ENCODE measurements around the gene MAP2K7.
"Not testable (repeated sequence)": the region's sequence is repeated elsewhere in the genome, so short reads cannot be mapped to it uniquely, and the experiment has no call there.

MAP2K7 gene

GRCh38 chr19:7930030-7930429 is 26.4 kb downstream of the MAP2K7 start:
- Histone ChIP-seq H3K4me1 (ENCODE audit: control insufficient read depth, insufficient read depth, low read length) (peaks cover 17% of the 10 kb centered on the region), H3K36me3 (ENCODE audit: control insufficient read depth in 2 of 2, insufficient read depth in 1 of 2, low read length in 2 of 2) (peaks cover 6 to 59% of the 10 kb centered on the region in 2 experiments; a peak in 2 of 3 replicates)
- not testable (repeated sequence) for H3K4me3 ChIP-seq (ENCODE audit: low read depth, low read length); H3K9me3 ChIP-seq (ENCODE audit: control insufficient read depth, insufficient read depth, low read depth, low read length); H3K27ac ChIP-seq (ENCODE audit: extremely low read depth, low read depth, low read length)
- ChIA-PET CTCF (interaction anchor here (0.9 to 3.5 kb wide), 5 partner anchors 10 to 130 kb away, joined by 3 to 25 read pairs (median 3); partner anchors contain the start of gene TIMM44), POLR2A (interaction anchor here (0.7 to 5.8 kb wide), 6 partner anchors 10 to 325 kb away, joined by 3 to 60 read pairs (median 6); partner anchors contain the start of genes SNAPC2 and TIMM44)
- TF ChIP-seq TSHZ1 (tag by site-specific recombination; IDR thresholded peaks at IDR 0.05; ENCODE audit: borderline replicate concordance) (0 out of 2 replicates have a peak, but pooled peaks have one; percentile 32), ZNF398 (tag by site-specific recombination; IDR thresholded peaks at IDR 0.05) (0 out of 2 replicates have a peak, but pooled peaks have one; percentile 13), ZNF600 (tag by site-specific recombination; IDR thresholded peaks at IDR 0.05) (peak; percentile 91), ZNF391 (tag by site-specific recombination; IDR thresholded peaks at IDR 0.05; ENCODE audit: borderline replicate concordance, low read depth) (0 out of 2 replicates have a peak, but pooled peaks have one; percentile 7), KLF8 (tag by site-specific recombination; IDR thresholded peaks at IDR 0.05) (peak; percentile 60; the same call in 1 of the 2 replicates), HIC1 (tag by site-specific recombination; IDR thresholded peaks at IDR 0.05) (peak; percentile 71), KLF9 (tag by site-specific recombination; IDR thresholded peaks at IDR 0.05; ENCODE audit: low read depth) (peak; percentile 29; the same call in 1 of the 2 replicates), ZNF629 (tag by site-specific recombination; IDR thresholded peaks at IDR 0.05) (peak; percentile 44), ZBTB17 (tag by site-specific recombination; IDR thresholded peaks at IDR 0.05) (0 out of 2 replicates have a peak, but pooled peaks have one; percentile 16), PATZ1 (tag by site-specific recombination; IDR thresholded peaks at IDR 0.05) (peak; percentile 48), SCRT2 (tag by site-specific recombination; IDR thresholded peaks at IDR 0.05) (peak; percentile 98), BCL11A (tag by site-specific recombination; IDR thresholded peaks at IDR 0.05; ENCODE audit: low read depth) (0 out of 2 replicates have a peak, but pooled peaks have one; percentile 33), KLF17 (tag by site-specific recombination; IDR thresholded peaks at IDR 0.05) (peak; percentile 75), SCRT1 (tag by site-specific recombination; IDR thresholded peaks at IDR 0.05; ENCODE audit: borderline replicate concordance) (peak; percentile 96), KLF1 (tag by site-specific recombination; IDR thresholded peaks at IDR 0.05) (0 out of 2 replicates have a peak, but pooled peaks have one; percentile 16), ZNF2 (tag by site-specific recombination; IDR thresholded peaks at IDR 0.05) (peak; percentile 37; the same call in 1 of the 2 replicates), SP7 (tag by site-specific recombination; IDR thresholded peaks at IDR 0.05) (peak; percentile 86), WT1 (tag by site-specific recombination; IDR thresholded peaks at IDR 0.05) (peak; percentile 91), ZBTB21 (tag by site-specific recombination; IDR thresholded peaks at IDR 0.05) (0 out of 2 replicates have a peak, but pooled peaks have one; percentile 13), ZFP37 (tag by site-specific recombination; IDR thresholded peaks at IDR 0.05) (0 out of 2 replicates have a peak, but pooled peaks have one; percentile 46), ZEB2 (tag by site-specific recombination; IDR thresholded peaks at IDR 0.05) (peak; percentile 54), GLIS1 (tag by site-specific recombination; IDR thresholded peaks at IDR 0.05) (peak; percentile 19; the same call in 1 of the 2 replicates), ZSCAN4 (tag by site-specific recombination; IDR thresholded peaks at IDR 0.05) (0 out of 2 replicates have a peak, but pooled peaks have one; percentile 22), ZNF362 (tag by site-specific recombination; IDR thresholded peaks at IDR 0.05) (peak; percentile 90)

Data from HEK293 (cell line).